ENCODE data around the gene TKFC. TPM values are rescaled to one million over a fixed set of nuclear protein-coding genes. Genes with fewer than 3 reads are reported as not detected.

Gene TKFC
- total RNA-seq, 1 experiment from 2014 or later = 168 TPM

- H3K4me2 ChIP-seq = no peak overlapping the region
- no TSS peak for BruUV-seq (replicated peaks)
- H3K9me3 ChIP-seq (ENCODE audit: insufficient read depth, low read depth) = peaks cover 8% of the 10 kb centered on the region
- H4K20me1 ChIP-seq (ENCODE audit: insufficient read depth) = no peaks in the 10 kb centered on the region
- ChIA-PET POLR2A (ENCODE audit: unreplicated experiment) (no interaction called here), CTCF (no interaction called here)
- no peak overlapping the region for H3K27ac ChIP-seq
- intact Hi-C loops (cut with micrococcal nuclease; ENCODE audit: unreplicated experiment) = no loop called here
- H3K4me3 ChIP-seq = no peak overlapping the region
- peaks cover 44% of the 10 kb centered on the region for H3K36me3 ChIP-seq (ENCODE audit: low read depth)
- TF ChIP-seq EZH2 (IDR thresholded peaks at IDR 0.05; ENCODE audit: low read depth) = no peak
- TF ChIP-seq, protein P1, sequence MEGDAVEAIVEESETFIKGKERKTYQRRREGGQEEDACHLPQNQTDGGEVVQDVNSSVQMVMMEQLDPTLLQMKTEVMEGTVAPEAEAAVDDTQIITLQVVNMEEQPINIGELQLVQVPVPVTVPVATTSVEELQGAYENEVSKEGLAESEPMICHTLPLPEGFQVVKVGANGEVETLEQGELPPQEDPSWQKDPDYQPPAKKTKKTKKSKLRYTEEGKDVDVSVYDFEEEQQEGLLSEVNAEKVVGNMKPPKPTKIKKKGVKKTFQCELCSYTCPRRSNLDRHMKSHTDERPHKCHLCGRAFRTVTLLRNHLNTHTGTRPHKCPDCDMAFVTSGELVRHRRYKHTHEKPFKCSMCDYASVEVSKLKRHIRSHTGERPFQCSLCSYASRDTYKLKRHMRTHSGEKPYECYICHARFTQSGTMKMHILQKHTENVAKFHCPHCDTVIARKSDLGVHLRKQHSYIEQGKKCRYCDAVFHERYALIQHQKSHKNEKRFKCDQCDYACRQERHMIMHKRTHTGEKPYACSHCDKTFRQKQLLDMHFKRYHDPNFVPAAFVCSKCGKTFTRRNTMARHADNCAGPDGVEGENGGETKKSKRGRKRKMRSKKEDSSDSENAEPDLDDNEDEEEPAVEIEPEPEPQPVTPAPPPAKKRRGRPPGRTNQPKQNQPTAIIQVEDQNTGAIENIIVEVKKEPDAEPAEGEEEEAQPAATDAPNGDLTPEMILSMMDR (conservative IDR thresholded peaks at IDR 0.05) = no peak
- 0 out of 2 replicates have a peak, but pooled peaks cover 3% of the 10 kb centered on the region for H3F3A ChIP-seq (ENCODE audit: insufficient read depth, low read depth)
- no peaks in the 10 kb centered on the region for H3K79me2 ChIP-seq (ENCODE audit: low read depth)
- DNase-seq = no peak
- H3K9me2 ChIP-seq (ENCODE audit: insufficient read depth) = no peaks in the 10 kb centered on the region
- H2AFZ ChIP-seq = no peak overlapping the region
- no peaks in the 10 kb centered on the region for H3K4me1 ChIP-seq (replicated peaks; ENCODE audit: insufficient read depth)
- H3K27me3 ChIP-seq (ENCODE audit: insufficient read depth, low read depth) = no peaks in the 10 kb centered on the region
Observed at GRCh38 chr11:61370349-61371005, 37.4 kb downstream of the TKFC start.

GRCh38 chr11:61372659-61373420, 39.8 kb downstream of the TKFC start:
- CTCF ChIA-PET = interaction anchor here (0.7 kb wide), 1 partner anchor 478 kb away, joined by 3 read pairs; no protein-coding TSS in a partner anchor
- H3K9me2 ChIP-seq (ENCODE audit: insufficient read depth) = no peaks in the 10 kb centered on the region
- no TSS peak for BruUV-seq (replicated peaks)
- no peaks in the 10 kb centered on the region for H3K27me3 ChIP-seq (ENCODE audit: insufficient read depth, low read depth)
- POLR2A ChIA-PET (ENCODE audit: unreplicated experiment) = interaction anchor here (0.6 kb wide), 1 partner anchor 35 kb away, joined by 8 read pairs; no protein-coding TSS in a partner anchor
- no peak overlapping the region for H2AFZ ChIP-seq
- intact Hi-C loops (cut with micrococcal nuclease; ENCODE audit: unreplicated experiment) = no loop called here
- DNase-seq = no peak
- TF ChIP-seq, protein P1 (conservative IDR thresholded peaks at IDR 0.05) = no peak
- no peak for TF ChIP-seq EZH2 (IDR thresholded peaks at IDR 0.05; ENCODE audit: low read depth)
- H4K20me1 ChIP-seq (ENCODE audit: insufficient read depth) = no peaks in the 10 kb centered on the region
- H3K4me1 ChIP-seq (replicated peaks; ENCODE audit: insufficient read depth) = peaks cover 3% of the 10 kb centered on the region
- peaks cover 8% of the 10 kb centered on the region for H3K9me3 ChIP-seq (ENCODE audit: insufficient read depth, low read depth)
- no peak overlapping the region for H3K27ac ChIP-seq
- H3K36me3 ChIP-seq (ENCODE audit: low read depth) = peaks cover 23% of the 10 kb centered on the region
- no peaks in the 10 kb centered on the region for H3K79me2 ChIP-seq (ENCODE audit: low read depth)
- H3K4me3 ChIP-seq = no peak overlapping the region
- no peak overlapping the region for H3K4me2 ChIP-seq
- peaks cover 10% of the 10 kb centered on the region; the same call in 1 of the 2 replicates for H3F3A ChIP-seq (ENCODE audit: insufficient read depth, low read depth)

- Histone ChIP-seq H3K36me3 (ENCODE audit: low read depth) (0 out of 2 replicates have a peak, but pooled peaks cover 4% of the 10 kb centered on the region), H2AFZ (no peak overlapping the region), H3K4me2 (no peak overlapping the region), H3K4me3 (no peak overlapping the region), H3K27ac (no peak overlapping the region), H3F3A (ENCODE audit: insufficient read depth, low read depth) (peaks cover 33% of the 10 kb centered on the region), H4K20me1 (ENCODE audit: insufficient read depth) (no peaks in the 10 kb centered on the region), H3K9me2 (ENCODE audit: insufficient read depth) (no peaks in the 10 kb centered on the region), H3K27me3 (ENCODE audit: insufficient read depth, low read depth) (no peaks in the 10 kb centered on the region), H3K4me1 (replicated peaks; ENCODE audit: insufficient read depth) (peaks cover 24% of the 10 kb centered on the region), H3K79me2 (ENCODE audit: low read depth) (no peaks in the 10 kb centered on the region), H3K9me3 (ENCODE audit: insufficient read depth, low read depth) (peaks cover 8% of the 10 kb centered on the region)
- TF ChIP-seq EZH2 (IDR thresholded peaks at IDR 0.05; ENCODE audit: low read depth) = no peak
- TF ChIP-seq, protein P1 (conservative IDR thresholded peaks at IDR 0.05) = no peak
- BruUV-seq (replicated peaks) = no TSS peak
- intact Hi-C loops (cut with micrococcal nuclease; ENCODE audit: unreplicated experiment) = no loop called here
- CTCF ChIA-PET = interaction anchor here (0.8 kb wide), 1 partner anchor 40 kb away, joined by 6 read pairs; no protein-coding TSS in a partner anchor
- POLR2A ChIA-PET (ENCODE audit: unreplicated experiment) = no interaction called here
- no peak for DNase-seq
Observed at GRCh38 chr11:61375761-61376108, 42.7 kb downstream of the TKFC start.

All from PC-9 (cell line).